ENCODE results near the gene ANKRD36B.
"Not testable (repeated sequence)": the region's sequence is repeated elsewhere in the genome, so short reads cannot be mapped to it uniquely, and the experiment has no call there.

Gene ANKRD36B

GRCh38 chr2:97549058-97549457 lies 40.6 kb downstream of the ANKRD36B start:
- no CpG with 5 or more reads among the region's 5 CpGs for WGBS (ENCODE audit: extremely low coverage, insufficient coverage, insufficient read length)

GRCh38 chr2:97548536-97548935 lies 41.1 kb downstream of the ANKRD36B start:
- H2AFZ ChIP-seq (ENCODE audit: insufficient read depth, low read length, poor library complexity); H3K36me3 ChIP-seq (ENCODE audit: control insufficient read depth in 1 of 2, insufficient read depth in 2 of 2, low read length in 2 of 2); H3K27me3 ChIP-seq (ENCODE audit: insufficient read depth, low read length); H2AK5ac ChIP-seq (ENCODE audit: low read length); H2BK120ac ChIP-seq (ENCODE audit: insufficient read depth, low read length, poor library complexity); H3K18ac ChIP-seq (ENCODE audit: low read length); H4K91ac ChIP-seq (ENCODE audit: low read depth, low read length); H2BK5ac ChIP-seq (ENCODE audit: low read depth, low read length, poor library complexity); H3K27ac ChIP-seq (ENCODE audit: low read depth, low read length); H3K4me3 ChIP-seq (ENCODE audit: low read depth, low read length); H3K4me2 ChIP-seq (ENCODE audit: low read length); H3K79me2 ChIP-seq (ENCODE audit: control insufficient read depth, insufficient read depth, low read length, poor library complexity); H3K14ac ChIP-seq (ENCODE audit: low read length); H3K4me1 ChIP-seq (ENCODE audit: control insufficient read depth in 1 of 2, insufficient read depth in 2 of 2, low read length in 2 of 2); H4K12ac ChIP-seq (ENCODE audit: low read depth, low read length); DNase-seq; H3K79me1 ChIP-seq (ENCODE audit: low read length); H2BK12ac ChIP-seq (ENCODE audit: low read length); H3K4ac ChIP-seq (ENCODE audit: low read depth, low read length); H3K9me3 ChIP-seq (ENCODE audit: insufficient read depth, low read depth, low read length); H3K9ac ChIP-seq (ENCODE audit: low read length); H3K23ac ChIP-seq (ENCODE audit: low read length); H4K8ac ChIP-seq (ENCODE audit: low read depth, low read length): not testable (repeated sequence)

More at GRCh38 chr2:97549058-97549457, 40.6 kb downstream of the ANKRD36B start:
- not testable (repeated sequence) for H3K23ac ChIP-seq (ENCODE audit: low read length); H4K8ac ChIP-seq (ENCODE audit: low read depth, low read length); DNase-seq; H4K91ac ChIP-seq (ENCODE audit: low read depth, low read length); H3K14ac ChIP-seq (ENCODE audit: low read length); H4K12ac ChIP-seq (ENCODE audit: low read depth, low read length); H3K79me2 ChIP-seq (ENCODE audit: control insufficient read depth, insufficient read depth, low read length, poor library complexity); H3K4me3 ChIP-seq (ENCODE audit: low read depth, low read length); H3K4ac ChIP-seq (ENCODE audit: low read depth, low read length); H3K4me1 ChIP-seq (ENCODE audit: control insufficient read depth in 1 of 2, insufficient read depth in 2 of 2, low read length in 2 of 2); H3K9me3 ChIP-seq (ENCODE audit: insufficient read depth, low read depth, low read length); H3K9ac ChIP-seq (ENCODE audit: low read length); H2BK5ac ChIP-seq (ENCODE audit: low read depth, low read length, poor library complexity); H3K79me1 ChIP-seq (ENCODE audit: low read length); H3K27me3 ChIP-seq (ENCODE audit: insufficient read depth, low read length); H3K27ac ChIP-seq (ENCODE audit: low read depth, low read length); H2BK120ac ChIP-seq (ENCODE audit: insufficient read depth, low read length, poor library complexity); H2BK12ac ChIP-seq (ENCODE audit: low read length); H3K36me3 ChIP-seq (ENCODE audit: control insufficient read depth in 1 of 2, insufficient read depth in 2 of 2, low read length in 2 of 2); H3K18ac ChIP-seq (ENCODE audit: low read length); H2AK5ac ChIP-seq (ENCODE audit: low read length); H3K4me2 ChIP-seq (ENCODE audit: low read length); H2AFZ ChIP-seq (ENCODE audit: insufficient read depth, low read length, poor library complexity)

- Histone ChIP-seq H3K18ac (ENCODE audit: low read length) (no peak overlapping the region), H4K8ac (ENCODE audit: low read depth, low read length) (no peak overlapping the region), H3K4me3 (ENCODE audit: low read depth, low read length) (no peak overlapping the region), H3K9me3 (ENCODE audit: insufficient read depth, low read depth, low read length) (no peaks in the 10 kb centered on the region), H4K91ac (ENCODE audit: low read depth, low read length) (no peak overlapping the region), H2BK12ac (ENCODE audit: low read length) (no peak overlapping the region), H2BK5ac (ENCODE audit: low read depth, low read length, poor library complexity) (no peak overlapping the region), H3K9ac (ENCODE audit: low read length) (no peak overlapping the region), H3K4me1 (ENCODE audit: control insufficient read depth in 1 of 2, insufficient read depth in 2 of 2, low read length in 2 of 2) (no peaks in the 10 kb centered on the region), H3K79me1 (ENCODE audit: low read length) (no peaks in the 10 kb centered on the region), H3K4me2 (ENCODE audit: low read length) (no peak overlapping the region), H2AK5ac (ENCODE audit: low read length) (no peak overlapping the region), H3K14ac (ENCODE audit: low read length) (no peak overlapping the region), H3K36me3 (ENCODE audit: control insufficient read depth in 1 of 2, insufficient read depth in 2 of 2, low read length in 2 of 2) (no peaks in the 10 kb centered on the region), H4K12ac (ENCODE audit: low read depth, low read length) (no peak overlapping the region), H2AFZ (ENCODE audit: insufficient read depth, low read length, poor library complexity) (no peak overlapping the region), H3K27ac (ENCODE audit: low read depth, low read length) (no peak overlapping the region), H2BK120ac (ENCODE audit: insufficient read depth, low read length, poor library complexity) (no peak overlapping the region), H3K4ac (ENCODE audit: low read depth, low read length) (no peak overlapping the region), H3K79me2 (ENCODE audit: control insufficient read depth, insufficient read depth, low read length, poor library complexity) (no peaks in the 10 kb centered on the region), H3K27me3 (ENCODE audit: insufficient read depth, low read length) (no peaks in the 10 kb centered on the region), H3K23ac (ENCODE audit: low read length) (no peak overlapping the region)
- WGBS (ENCODE audit: extremely low coverage, insufficient coverage, insufficient read length): no CpG with 5 or more reads among the region's 2 CpGs
- no peak for DNase-seq
These were observed 43.0 kb downstream of the ANKRD36B start for GRCh38 chr2:97546711-97547110.

GRCh38 chr2:97544911-97545310 lies 44.8 kb downstream of the ANKRD36B start:
- H3K27me3 ChIP-seq (ENCODE audit: insufficient read depth, low read length); H2AK5ac ChIP-seq (ENCODE audit: low read length); H3K4me1 ChIP-seq (ENCODE audit: control insufficient read depth in 1 of 2, insufficient read depth in 2 of 2, low read length in 2 of 2); H2AFZ ChIP-seq (ENCODE audit: insufficient read depth, low read length, poor library complexity); H4K12ac ChIP-seq (ENCODE audit: low read depth, low read length); H2BK12ac ChIP-seq (ENCODE audit: low read length); DNase-seq; H3K14ac ChIP-seq (ENCODE audit: low read length); H2BK120ac ChIP-seq (ENCODE audit: insufficient read depth, low read length, poor library complexity); H3K9me3 ChIP-seq (ENCODE audit: insufficient read depth, low read depth, low read length); H4K8ac ChIP-seq (ENCODE audit: low read depth, low read length); H3K79me1 ChIP-seq (ENCODE audit: low read length); H3K4me2 ChIP-seq (ENCODE audit: low read length); H3K36me3 ChIP-seq (ENCODE audit: control insufficient read depth in 1 of 2, insufficient read depth in 2 of 2, low read length in 2 of 2); H3K27ac ChIP-seq (ENCODE audit: low read depth, low read length); H3K23ac ChIP-seq (ENCODE audit: low read length); H4K91ac ChIP-seq (ENCODE audit: low read depth, low read length); H3K79me2 ChIP-seq (ENCODE audit: control insufficient read depth, insufficient read depth, low read length, poor library complexity); H3K18ac ChIP-seq (ENCODE audit: low read length); H3K9ac ChIP-seq (ENCODE audit: low read length); H2BK5ac ChIP-seq (ENCODE audit: low read depth, low read length, poor library complexity); H3K4me3 ChIP-seq (ENCODE audit: low read depth, low read length); H3K4ac ChIP-seq (ENCODE audit: low read depth, low read length): not testable (repeated sequence)

- no CpG with 5 or more reads among the region's 2 CpGs for WGBS (ENCODE audit: extremely low coverage, insufficient coverage, insufficient read length)
These were observed 63.8 kb downstream of the ANKRD36B start for GRCh38 chr2:97525904-97526303.

More at GRCh38 chr2:97525904-97526303, 63.8 kb downstream of the ANKRD36B start:
- not testable (repeated sequence) for H3K18ac ChIP-seq (ENCODE audit: low read length); H4K91ac ChIP-seq (ENCODE audit: low read depth, low read length); H3K23ac ChIP-seq (ENCODE audit: low read length); H3K9me3 ChIP-seq (ENCODE audit: insufficient read depth, low read depth, low read length); H3K79me2 ChIP-seq (ENCODE audit: control insufficient read depth, insufficient read depth, low read length, poor library complexity); H3K4me3 ChIP-seq (ENCODE audit: low read depth, low read length); H4K12ac ChIP-seq (ENCODE audit: low read depth, low read length); H2BK12ac ChIP-seq (ENCODE audit: low read length); H2AK5ac ChIP-seq (ENCODE audit: low read length); H2BK120ac ChIP-seq (ENCODE audit: insufficient read depth, low read length, poor library complexity); H3K14ac ChIP-seq (ENCODE audit: low read length); H3K4me2 ChIP-seq (ENCODE audit: low read length); H3K9ac ChIP-seq (ENCODE audit: low read length); H2AFZ ChIP-seq (ENCODE audit: insufficient read depth, low read length, poor library complexity); H3K4ac ChIP-seq (ENCODE audit: low read depth, low read length); H3K79me1 ChIP-seq (ENCODE audit: low read length); H2BK5ac ChIP-seq (ENCODE audit: low read depth, low read length, poor library complexity); H3K36me3 ChIP-seq (ENCODE audit: control insufficient read depth in 1 of 2, insufficient read depth in 2 of 2, low read length in 2 of 2); H3K27me3 ChIP-seq (ENCODE audit: insufficient read depth, low read length); H3K27ac ChIP-seq (ENCODE audit: low read depth, low read length); DNase-seq; H4K8ac ChIP-seq (ENCODE audit: low read depth, low read length); H3K4me1 ChIP-seq (ENCODE audit: control insufficient read depth in 1 of 2, insufficient read depth in 2 of 2, low read length in 2 of 2)
